Testis (tissue), 3 donors: ENCODE measurements around the gene UVRAG. TPM values are rescaled to one million over a fixed set of nuclear protein-coding genes. Genes with fewer than 3 reads are reported as not detected.

Source experiments
- DNase-seq: peaks from one replicate; pipeline ENCODE4 v3.0.0-alpha.2; 2019
- H3K27ac ChIP-seq, 2 donors: fragments of 200-600 bp; sonication (generic); one replicate each; pipeline ENCODE4 v1.5.1; 2019
- H3K27me3 ChIP-seq: fragments of 200-600 bp; sonication (generic); one replicate; pipeline ENCODE4 v1.5.1; 2019
- H3K36me3 ChIP-seq: fragments of 200-600 bp; sonication (generic); one replicate; pipeline ENCODE4 v1.5.1; 2017; ENCODE audit warnings: low read depth; ENCODE audit errors: missing control alignments
- H3K4me1 ChIP-seq: fragments of 200-600 bp; sonication (generic); one replicate; pipeline ENCODE4 v1.5.1; 2019
- H3K4me3 ChIP-seq, 2 donors: fragments of 200-600 bp; sonication (generic); one replicate each; pipeline ENCODE4 v1.5.1; 2017 to 2019
- H3K9me3 ChIP-seq: fragments of 200-600 bp; sonication (generic); one replicate; pipeline ENCODE4 v1.5.1; 2017
- CTCF ChIP-seq, 3 experiments: fragments of 450-650 bp in 2 of 3; fragments of 200-600 bp in 1 of 3; sonication (generic) in 1 of 3; IDR thresholded peaks; one replicate each; pipeline ENCODE4 v1.5.1; 2016 to 2019; ENCODE audit warnings: antibody characterized with exemption in 3 of 3, mild to moderate bottlenecking in 2 of 3, moderate library complexity in 1 of 3
- POLR2A ChIP-seq: fragments of 450-650 bp; IDR thresholded peaks from one replicate; pipeline ENCODE4 v1.6.1; 2017; ENCODE audit warnings: antibody characterized with exemption, mild to moderate bottlenecking, moderate library complexity
- WGBS, 2 donors: methylation state at CpG; one replicate each; pipeline ENCODE4 v1.1.5; 2018; 5-methylcytosine and 5-hydroxymethylcytosine counted together
- intact Hi-C: fragments of 100-400 bp; cut with DNase I; formaldehyde crosslinking; loops from one replicate; pipeline ENCODE4 v1.15.1; 2023; ENCODE audit warnings: low total_unique reads
- polyA plus RNA-seq: library from polyadenylated mRNA; stranded (reverse); fragments of 350-450 nt; fragmentation: Illumina TruSeq; extraction: RNeasy Lipid Tissue Mini Kit (QIAGEN cat#74804); gene quantifications from one replicate; pipeline ENCODE4 v1.2.3, GENCODE V29; 2014; ENCODE audit warnings: low read depth, low replicate concordance; ENCODE audit not compliant: insufficient read depth
- total RNA-seq, 2 donors: library from RNA; depleted of rRNA; stranded (reverse); fragments of >200 nt; gene quantifications; one replicate each; pipeline ENCODE4 v1.2.3, GENCODE V29; 2016

Gene UVRAG
- total and polyA plus RNA-seq, 3 donors from 2014 or later, result 10.8 to 22.4 (median 20.1) TPM

- TF ChIP-seq POLR2A (no peak), CTCF (IDR thresholded peaks at IDR 0.05) (no peak)
- intact Hi-C loops, result no loop called here
- H3K9me3 ChIP-seq, result no peaks in the 10 kb centered on the region
- DNase-seq, result no peak
- no peak overlapping the region for H3K4me3 ChIP-seq
- 73 to 82% methylated on average over 2 to 4 of the region's 4 CpGs for WGBS, 2 donors
- H3K27me3 ChIP-seq, result no peaks in the 10 kb centered on the region
- H3K36me3 ChIP-seq, result no peaks in the 10 kb centered on the region
- no peaks in the 10 kb centered on the region for H3K4me1 ChIP-seq
- no peak overlapping the region for H3K27ac ChIP-seq
Measured at GRCh38 chr11:76170468-76170867, 355.5 kb downstream of the UVRAG start.

DNA sequence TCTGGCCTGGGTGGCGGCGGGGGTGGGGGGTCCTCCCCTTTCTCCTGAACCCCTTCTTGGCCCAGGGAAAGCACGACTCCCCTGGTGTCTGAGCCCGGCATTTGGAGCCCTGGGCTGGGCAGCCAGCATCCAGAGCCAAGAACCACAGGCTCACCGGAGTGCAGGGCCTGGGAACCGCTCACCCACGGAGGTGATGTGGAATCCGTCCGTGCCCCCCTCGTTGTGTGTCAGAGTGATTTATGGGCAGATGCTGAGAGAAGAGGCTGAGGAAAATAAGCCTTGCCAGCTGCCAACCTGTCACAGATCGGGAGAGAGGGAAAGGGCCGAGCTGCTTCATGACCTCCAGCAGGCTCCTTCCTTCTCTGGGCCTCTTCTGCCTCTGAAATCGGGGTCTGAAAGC lies 357.6 kb downstream of the UVRAG start:
- 85 to 92% methylated on average over 7 to 13 of the region's 13 CpGs for WGBS, 2 donors
- no peaks in the 10 kb centered on the region for H3K27me3 ChIP-seq
- no peak overlapping the region for H3K4me3 ChIP-seq
- H3K27ac ChIP-seq, result no peak overlapping the region
- DNase-seq, result no peak
- TF ChIP-seq CTCF (IDR thresholded peaks at IDR 0.05), result no peak
- no peak for TF ChIP-seq POLR2A
- H3K36me3 ChIP-seq, result no peaks in the 10 kb centered on the region
- no peaks in the 10 kb centered on the region for H3K4me1 ChIP-seq
- intact Hi-C loops, result no loop called here
- H3K9me3 ChIP-seq, result no peaks in the 10 kb centered on the region

GRCh38 chr11:76173663-76174062 lies 358.7 kb downstream of the UVRAG start:
- no peaks in the 10 kb centered on the region for H3K36me3 ChIP-seq
- no peak overlapping the region for H3K27ac ChIP-seq
- no peaks in the 10 kb centered on the region for H3K27me3 ChIP-seq
- intact Hi-C loops, result no loop called here
- no peaks in the 10 kb centered on the region for H3K4me1 ChIP-seq
- H3K4me3 ChIP-seq, result no peak overlapping the region
- no peak for DNase-seq
- 92 to 95% methylated on average over 8 of the region's 8 CpGs for WGBS, 2 donors
- no peaks in the 10 kb centered on the region for H3K9me3 ChIP-seq
- TF ChIP-seq POLR2A, result no peak

DNA sequence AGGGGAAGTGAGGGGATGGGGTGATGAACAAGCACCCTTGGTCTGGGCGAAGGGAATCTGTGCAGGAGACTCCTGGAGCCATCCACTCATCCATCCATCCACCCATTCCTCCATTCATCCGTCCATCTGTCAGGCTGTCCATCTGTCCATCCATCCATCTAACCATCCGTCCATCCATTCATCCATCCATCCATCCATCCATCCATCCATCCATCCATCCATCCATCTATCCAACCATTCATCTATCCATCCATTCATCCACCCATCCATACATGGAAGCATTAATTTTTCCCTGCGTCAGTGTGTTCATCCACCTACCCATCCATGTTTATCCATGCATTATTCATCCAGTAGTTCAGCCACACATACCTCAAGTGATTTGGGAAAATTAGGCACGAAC lies 359.3 kb downstream of the UVRAG start:
- Histone ChIP-seq H3K9me3 (no peaks in the 10 kb centered on the region), H3K36me3 (no peaks in the 10 kb centered on the region), H3K27ac (no peak overlapping the region), H3K27me3 (no peaks in the 10 kb centered on the region), H3K4me3 (no peak overlapping the region), H3K4me1 (no peaks in the 10 kb centered on the region)
- intact Hi-C loops, result no loop called here
- 92 to 95% methylated on average over 5 of the region's 5 CpGs for WGBS, 2 donors
- no peak for DNase-seq
- TF ChIP-seq CTCF (IDR thresholded peaks at IDR 0.05) (no peak), POLR2A (no peak)

- H3K27me3 ChIP-seq, result no peaks in the 10 kb centered on the region
- H3K36me3 ChIP-seq, result no peaks in the 10 kb centered on the region
- no peak overlapping the region for H3K27ac ChIP-seq
- no peak overlapping the region for H3K4me3 ChIP-seq
- no peaks in the 10 kb centered on the region for H3K4me1 ChIP-seq
- no peaks in the 10 kb centered on the region for H3K9me3 ChIP-seq
- TF ChIP-seq POLR2A, result no peak
- TF ChIP-seq CTCF (IDR thresholded peaks at IDR 0.05), result no peak
- WGBS, 2 donors, result 50 to 76% methylated on average over 4 of the region's 4 CpGs
- no peak for DNase-seq
- intact Hi-C loops, result no loop called here
Measured at GRCh38 chr11:76175783-76176182, 360.8 kb downstream of the UVRAG start.
